ENCODE data around the gene CRHR1. TPM values are rescaled to one million over a fixed set of nuclear protein-coding genes. Genes with fewer than 3 reads are reported as not detected.

Gene CRHR1
- total and polyA plus RNA-seq, 2 of the 4 experiments (the other 2 are of a cell fraction), result not detected

GRCh38 chr17:45734598-45734997, 49.5 kb upstream of the CRHR1 start:
- Histone ChIP-seq H3K9me3 (ENCODE audit: control insufficient read depth, insufficient read depth, low read length) (peaks cover 4% of the 10 kb centered on the region), H3K4me2 (ENCODE audit: low read depth, low read length) (no peak overlapping the region), H3K14ac (replicated peaks; ENCODE audit: low read depth, low read length) (no peak overlapping the region), H3K27me3 (ENCODE audit: control insufficient read depth, insufficient read depth, low read length) (no peaks in the 10 kb centered on the region; the same call in 1 of the 2 replicates), H3K79me1 (ENCODE audit: low read depth in 1 of 2, low read length in 2 of 2) (no peaks in the 10 kb centered on the region), H3K36me3 (ENCODE audit: control insufficient read depth, insufficient read depth, low read length) (no peaks in the 10 kb centered on the region), H2BK5ac (ENCODE audit: low read depth, low read length, poor library complexity, severe bottlenecking) (no peak overlapping the region), H4K91ac (ENCODE audit: insufficient read depth, low read depth, low read length) (no peak overlapping the region), H2BK120ac (ENCODE audit: low read depth, low read length) (no peak overlapping the region), H4K8ac (ENCODE audit: low read depth in 2 of 2, low read length in 2 of 2) (no peak overlapping the region), H3K4ac (ENCODE audit: low read depth, low read length) (no peak overlapping the region), H3K4me1 (ENCODE audit: control insufficient read depth, insufficient read depth, low read length) (no peaks in the 10 kb centered on the region), H2AFZ (replicated peaks; ENCODE audit: low read length, poor library complexity) (no peak overlapping the region), H3K9ac (ENCODE audit: low read depth, low read length) (no peak overlapping the region), H2BK15ac (ENCODE audit: low read depth, low read length) (no peak overlapping the region), H2BK20ac (ENCODE audit: low read depth, low read length) (no peak overlapping the region), H4K5ac (ENCODE audit: low read depth, low read length) (no peak overlapping the region), H3K23ac (ENCODE audit: low read depth, low read length) (no peak overlapping the region), H2AK9ac (replicated peaks; ENCODE audit: low read depth, low read length, poor library complexity) (no peak overlapping the region), H3K9me1 (ENCODE audit: insufficient read depth, low read length) (no peaks in the 10 kb centered on the region), H3K18ac (ENCODE audit: low read depth, low read length) (no peak overlapping the region), H3K27ac (ENCODE audit: insufficient read depth, low read length) (no peak overlapping the region), H3K56ac (ENCODE audit: extremely low read depth, insufficient read depth, low read length) (no peak overlapping the region), H4K20me1 (ENCODE audit: insufficient read depth, low read length) (no peaks in the 10 kb centered on the region), H3K4me3 (ENCODE audit: insufficient read depth, low read depth, low read length) (no peak overlapping the region), H2AK5ac (ENCODE audit: low read depth, low read length) (no peak overlapping the region)
- DNase-seq, result no peak
- in situ Hi-C loops (cut with MboI; ENCODE audit: low sequenced_read_pairs), result no loop called here
- intact Hi-C loops (cut with micrococcal nuclease), result no loop called here
- BruUV-seq (replicated peaks), result no TSS peak
- CTCF ChIA-PET, result no interaction called here
- dilution Hi-C loops (cut with HindIII; ENCODE audit: low sequenced_read_pairs, unreplicated experiment), result no loop called here
- ATAC-seq (ENCODE audit: low read depth), result no peak
- POLR2A ChIA-PET (ENCODE audit: unreplicated experiment), result no interaction called here
- WGBS, 2 experiments (ENCODE audit: extremely low coverage in 2 of 2, insufficient read length in 1 of 2), result no CpG with 5 or more reads among the region's 3 CpGs
- TF ChIP-seq NFE2L2 (IDR thresholded peaks at IDR 0.05; ENCODE audit: low read depth, low read length) (no peak), ELK1 (IDR thresholded peaks at IDR 0.05; ENCODE audit: borderline replicate concordance, low read depth, low read length) (no peak), MAFK (IDR thresholded peaks at IDR 0.05; ENCODE audit: low read depth, low read length) (no peak), BHLHE40 (IDR thresholded peaks at IDR 0.05; ENCODE audit: low read depth, low read length) (no peak), CEBPB (IDR thresholded peaks at IDR 0.05; ENCODE audit: low read depth, low read length) (no peak), RCOR1 (IDR thresholded peaks at IDR 0.05; ENCODE audit: insufficient replicate concordance, low read length) (no peak), USF2 (IDR thresholded peaks at IDR 0.05; ENCODE audit: low read depth, low read length) (no peak), FOS (IDR thresholded peaks at IDR 0.05; ENCODE audit: low read depth, low read length) (no peak), CHD1 (IDR thresholded peaks at IDR 0.05; ENCODE audit: low read depth, low read length) (no peak)
